Epithelial cell of prostate (primary cell): ENCODE data around the gene UQCC3.
"Not testable (repeated sequence)": the region's sequence is repeated elsewhere in the genome, so short reads cannot be mapped to it uniquely, and the experiment has no call there.

ENCODE experiments used
- DNase-seq: peaks from one replicate; pipeline ENCODE4 v3.0.0-alpha.2; 2011; ENCODE audit warnings: low read depth, low spot score
- H3K27ac ChIP-seq: fragments of 450-650 bp; 2 replicates; pipeline ENCODE4 v1.5.1; 2017; ENCODE audit warnings: mild to moderate bottlenecking

UQCC3 gene, protein sequence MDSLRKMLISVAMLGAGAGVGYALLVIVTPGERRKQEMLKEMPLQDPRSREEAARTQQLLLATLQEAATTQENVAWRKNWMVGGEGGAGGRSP

DNA sequence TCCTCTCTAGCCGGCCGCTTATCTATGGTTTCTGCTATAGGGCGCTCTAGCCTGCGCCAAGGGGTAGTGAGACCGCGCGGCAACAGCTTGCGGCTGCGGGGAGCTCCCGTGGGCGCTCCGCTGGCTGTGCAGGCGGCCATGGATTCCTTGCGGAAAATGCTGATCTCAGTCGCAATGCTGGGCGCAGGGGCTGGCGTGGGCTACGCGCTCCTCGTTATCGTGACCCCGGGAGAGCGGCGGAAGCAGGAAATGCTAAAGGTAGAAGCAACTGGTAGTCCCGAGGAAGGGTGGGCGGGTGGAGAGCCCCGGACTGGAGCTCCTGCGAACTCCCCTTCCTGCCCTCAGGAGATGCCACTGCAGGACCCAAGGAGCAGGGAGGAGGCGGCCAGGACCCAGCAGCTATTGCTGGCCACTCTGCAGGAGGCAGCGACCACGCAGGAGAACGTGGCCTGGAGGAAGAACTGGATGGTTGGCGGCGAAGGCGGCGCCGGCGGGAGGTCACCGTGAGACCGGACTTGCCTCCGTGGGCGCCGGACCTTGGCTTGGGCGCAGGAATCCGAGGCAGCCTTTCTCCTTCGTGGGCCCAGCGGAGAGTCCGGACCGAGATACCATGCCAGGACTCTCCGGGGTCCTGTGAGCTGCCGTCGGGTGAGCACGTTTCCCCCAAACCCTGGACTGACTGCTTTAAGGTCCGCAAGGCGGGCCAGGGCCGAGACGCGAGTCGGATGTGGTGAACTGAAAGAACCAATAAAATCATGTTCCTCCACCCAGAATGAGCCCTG lies at the start of gene UQCC3, which contains the start of gene LBHD1:
UQCC3 (plus strand) TSS at position 66 of the 782 bp plus-strand sequence; CDS start at position 139, 73 bp downstream.
LBHD1 (minus strand) TSS at position 660 of the 782 bp plus-strand sequence. CDS start 2,236 bp downstream, outside the sequence.
- no peak for DNase-seq
- H3K27ac ChIP-seq: peak within 1 kb of the TSS; percentile 83

DNA sequence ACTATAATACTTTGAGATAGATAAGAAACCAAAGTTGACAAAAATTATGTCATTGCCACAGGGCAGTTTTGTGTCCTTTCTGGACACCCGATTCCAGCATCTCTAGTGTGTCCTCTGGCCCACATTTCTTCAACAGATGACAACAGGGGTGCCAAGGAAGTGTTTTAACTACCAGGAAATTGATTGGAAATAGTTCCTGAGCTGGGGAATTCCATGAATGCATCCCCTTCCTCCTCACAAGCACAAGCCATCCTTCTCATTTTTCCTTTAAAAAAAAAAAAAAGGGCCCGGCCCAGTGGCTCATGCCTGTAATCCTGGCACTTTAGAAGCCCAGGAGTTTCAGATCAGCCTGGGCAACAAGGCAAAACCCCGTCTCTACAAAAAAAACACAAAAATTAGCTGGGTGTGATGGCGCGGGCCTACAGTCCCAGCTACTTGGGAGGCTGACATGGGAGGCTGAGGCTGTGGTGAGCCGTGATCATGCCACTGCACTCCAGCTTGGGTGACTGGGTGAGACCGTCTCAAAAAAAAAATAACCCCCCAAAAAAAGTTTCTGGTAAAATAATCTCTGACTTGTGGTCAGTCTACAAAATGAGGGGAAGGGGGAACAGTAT lies 48.9 kb upstream of the UQCC3 start:
- H3K27ac ChIP-seq: peak overlapping the region; percentile 88
- DNase-seq: no peak

DNA sequence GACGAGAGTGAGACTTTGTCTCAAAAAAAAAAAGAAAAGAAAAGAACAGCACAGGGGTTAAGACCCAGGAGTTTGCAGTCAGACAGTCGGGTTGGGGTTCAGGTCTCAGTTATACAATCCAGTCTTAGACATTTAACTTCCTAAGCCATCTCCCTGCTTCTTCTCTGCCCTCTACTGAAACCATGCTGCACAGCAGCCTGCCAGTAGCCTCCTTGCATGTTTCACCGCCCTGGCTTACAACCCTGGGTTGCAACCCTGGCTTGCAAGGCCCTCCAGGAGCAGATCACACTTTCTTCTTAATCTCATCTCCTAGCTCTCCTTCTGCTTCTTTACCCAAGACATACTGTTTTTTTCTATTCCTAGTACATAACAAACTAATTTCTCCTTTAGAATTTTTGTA lies 43.8 kb upstream of the UQCC3 start:
- no peak overlapping the region for H3K27ac ChIP-seq
- DNase-seq: no peak

DNA sequence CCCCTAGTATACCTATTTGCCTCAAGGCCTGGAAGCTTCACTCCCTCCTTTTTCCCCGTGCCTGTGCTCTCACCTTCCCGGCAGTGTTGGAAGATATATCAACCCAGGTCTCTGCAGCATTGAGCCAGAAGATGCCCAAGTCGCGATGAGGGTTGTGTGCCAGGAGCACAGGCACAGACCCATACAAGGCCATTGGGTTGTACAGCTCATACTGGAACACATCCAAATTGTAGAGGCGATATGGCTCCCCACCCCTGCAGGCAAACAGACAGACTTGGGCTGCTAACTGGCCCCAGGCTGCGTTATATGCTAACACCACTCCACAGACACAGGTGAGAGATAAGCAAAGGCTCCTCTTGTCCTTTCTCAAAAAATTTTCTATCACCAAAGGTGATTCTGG lies 39.0 kb upstream of the UQCC3 start:
- no peak for DNase-seq
- no peak overlapping the region for H3K27ac ChIP-seq

DNA sequence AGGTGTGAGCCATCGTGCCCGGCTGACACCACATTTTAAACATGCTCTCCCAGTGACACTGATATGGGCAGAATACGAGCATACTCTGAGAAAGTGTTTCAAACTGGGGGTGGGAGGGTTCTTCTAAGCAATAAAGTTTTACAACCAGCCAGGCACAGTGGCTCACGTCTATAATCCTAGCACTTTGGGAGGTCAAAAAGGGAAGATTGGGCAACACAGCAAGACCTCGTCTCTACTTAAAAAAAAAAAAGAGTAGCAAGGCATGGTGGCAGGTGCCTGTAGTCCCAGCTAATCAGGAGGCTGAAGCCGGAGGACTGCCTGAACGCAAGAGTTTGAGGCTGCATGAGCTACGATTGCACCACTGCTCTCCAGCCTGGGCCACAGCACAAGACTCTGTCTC lies 27.3 kb upstream of the UQCC3 start:
- H3K27ac ChIP-seq: no peak overlapping the region

DNA sequence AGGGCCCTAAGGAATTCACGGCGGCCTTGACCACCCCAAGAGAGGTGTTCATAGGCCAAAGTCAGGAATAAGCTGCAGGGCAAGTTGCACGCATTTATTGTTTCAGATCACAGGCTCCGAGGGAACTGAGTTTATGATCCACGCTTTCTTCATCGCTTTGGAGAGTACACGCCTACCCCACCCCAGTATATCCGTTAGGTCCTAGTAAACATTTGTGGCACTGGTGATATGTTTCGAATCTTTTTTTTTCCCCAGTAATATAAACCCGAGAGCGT lies 25.9 kb upstream of the UQCC3 start:
- no peak for DNase-seq
- peak overlapping the region; percentile 59 for H3K27ac ChIP-seq

More for the DNA sequence above, 27.3 kb upstream of the UQCC3 start:
- no peak for DNase-seq

DNA sequence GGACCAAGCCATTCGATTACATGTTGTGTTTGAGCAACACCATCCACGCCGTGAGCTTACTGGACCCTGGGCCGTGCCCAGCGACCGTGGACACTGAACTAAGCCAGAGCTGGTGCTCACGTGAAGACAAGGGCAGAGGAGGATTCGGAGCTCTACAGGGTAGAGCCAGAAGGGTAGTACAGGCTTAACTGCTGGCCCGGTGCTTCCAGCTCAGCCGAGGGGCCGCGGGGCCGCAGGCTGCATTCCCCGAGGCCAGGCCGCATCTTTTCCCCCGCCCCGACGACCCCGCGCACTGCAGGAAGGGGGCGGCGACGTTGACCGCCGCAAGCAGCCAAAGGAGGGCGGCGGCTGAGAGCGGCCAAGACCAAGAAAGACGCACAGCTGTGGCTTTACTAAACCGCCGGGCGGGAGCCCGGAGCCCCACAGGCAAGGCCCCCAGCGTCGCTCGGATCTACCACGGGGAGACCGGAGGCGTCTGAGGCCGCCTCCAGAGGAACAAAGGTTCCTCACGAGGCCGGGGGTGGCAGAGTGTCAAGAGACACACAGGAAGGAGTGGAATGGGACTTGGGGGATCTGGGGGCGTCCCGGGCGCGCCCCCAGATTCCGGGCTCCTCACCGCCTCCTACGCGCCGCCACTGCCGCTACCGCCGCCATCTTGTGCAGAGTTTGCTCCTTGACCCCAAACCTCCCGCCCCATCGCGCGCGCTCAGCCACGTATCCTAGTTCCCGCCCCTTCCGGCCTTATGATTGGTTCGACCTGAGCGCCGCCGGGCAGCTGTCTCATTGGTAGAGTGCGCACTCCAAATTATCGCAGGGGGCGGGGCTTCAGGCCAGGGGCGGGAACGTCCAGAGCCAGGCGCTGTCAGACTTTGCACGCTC lies 25.3 kb upstream of the UQCC3 start, which contains the start of gene GANAB:
GANAB (minus strand) TSS at position 668 of the 879 bp plus-strand sequence; CDS start at position 654, 14 bp downstream.
- peak within 1 kb of the TSS; percentile 59 for H3K27ac ChIP-seq

DNA sequence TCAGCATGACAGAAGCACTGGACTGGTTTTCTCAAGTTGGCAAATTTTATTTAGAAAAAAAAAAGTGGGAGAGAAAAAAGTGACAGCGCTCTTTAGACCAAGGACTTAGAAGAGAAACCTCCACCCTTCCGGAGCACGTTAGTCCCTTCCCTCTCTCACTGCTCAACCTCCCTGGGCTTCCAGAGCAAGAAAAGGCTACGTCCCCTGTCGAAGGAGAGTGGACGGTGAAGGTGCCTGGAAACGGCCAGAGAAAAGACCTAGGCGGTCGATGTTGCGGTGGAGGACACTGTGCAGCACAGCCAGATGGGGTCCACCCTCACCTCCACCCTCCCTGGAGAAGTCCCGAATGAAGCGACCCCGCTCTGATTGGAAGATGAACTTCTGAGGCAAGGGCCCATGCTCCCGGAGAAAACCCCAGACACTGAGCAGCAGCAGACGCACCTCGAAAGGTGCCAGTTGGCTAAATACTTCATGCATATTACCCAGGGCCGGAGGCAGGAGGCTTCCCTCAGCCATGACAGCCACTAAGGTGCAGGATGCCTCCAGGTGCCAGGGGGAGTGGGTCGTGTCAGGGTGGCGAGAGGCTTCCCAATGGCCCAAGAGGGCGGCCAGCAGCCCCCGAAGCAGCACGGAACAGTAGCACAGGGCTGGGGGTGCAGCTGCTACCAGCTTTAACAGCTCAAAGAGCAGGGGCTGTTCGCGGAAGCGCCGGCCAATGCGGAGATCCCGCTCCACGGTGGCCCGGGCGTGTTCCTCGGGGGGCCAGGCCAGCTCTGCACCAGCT lies 24.5 kb upstream of the UQCC3 start:
- no peak overlapping the region for H3K27ac ChIP-seq
- DNase-seq: no peak

More for the DNA sequence above, 25.3 kb upstream of the UQCC3 start, which contains the start of gene GANAB:
- peak; percentile 80 for DNase-seq

DNA sequence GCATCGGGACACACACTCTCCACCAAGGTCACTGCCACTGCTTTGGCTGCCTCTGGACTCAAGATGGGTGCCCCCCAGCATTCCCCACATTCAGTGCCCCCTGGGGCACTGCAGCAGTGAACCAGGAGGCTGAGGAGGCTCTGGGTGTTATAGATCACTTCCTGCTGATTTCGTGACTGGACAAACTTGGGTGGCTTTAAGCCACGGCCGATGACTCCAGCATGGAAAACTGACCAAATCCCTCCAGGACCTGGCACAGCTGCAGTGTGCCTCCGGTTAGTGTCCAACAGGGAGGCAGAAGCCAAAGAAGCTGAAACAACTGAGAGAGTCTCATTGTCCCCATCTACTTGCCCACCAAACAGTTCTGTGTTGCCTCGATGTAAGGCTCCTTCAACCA lies 23.9 kb upstream of the UQCC3 start:
- H3K27ac ChIP-seq: no peak overlapping the region
- no peak for DNase-seq

DNA sequence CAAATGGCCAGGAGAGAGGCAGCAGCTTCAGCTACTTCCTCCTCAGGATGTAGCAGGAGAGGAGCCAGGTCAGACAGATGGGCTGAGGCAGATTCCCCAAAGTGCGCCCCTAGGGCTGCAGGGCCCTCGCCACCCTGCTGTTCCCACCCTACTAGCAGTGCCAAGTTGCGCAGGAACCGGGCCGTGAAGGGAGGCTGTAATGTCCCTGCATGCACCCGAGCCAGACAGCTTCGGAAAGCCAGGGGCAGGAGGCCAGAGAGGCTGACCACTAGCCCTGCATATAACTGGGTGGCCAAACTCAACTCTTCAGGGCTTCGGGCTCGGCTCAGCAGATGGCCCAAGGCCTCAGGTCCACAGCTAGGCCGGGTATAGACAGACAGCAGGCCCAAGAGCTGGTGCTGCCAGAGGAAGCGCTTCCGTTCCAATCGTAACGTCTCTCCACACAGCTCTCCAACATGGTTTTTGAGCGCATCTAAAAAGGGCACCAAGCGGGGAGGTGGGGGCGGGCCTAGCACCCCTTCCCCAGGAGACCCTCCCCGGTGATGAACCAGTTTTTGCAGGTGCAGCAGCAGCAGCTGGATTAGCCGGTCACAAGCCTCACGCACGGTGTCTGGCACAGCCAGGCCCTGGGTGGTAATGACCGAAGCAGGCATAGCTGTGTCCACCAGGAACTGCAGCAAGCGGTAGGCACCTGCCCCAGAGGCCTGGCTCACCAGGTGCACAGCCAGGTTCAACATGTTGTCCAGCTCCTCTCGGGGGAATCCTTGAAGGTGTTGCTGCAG lies 23.1 kb upstream of the UQCC3 start:
- DNase-seq: no peak

DNA sequence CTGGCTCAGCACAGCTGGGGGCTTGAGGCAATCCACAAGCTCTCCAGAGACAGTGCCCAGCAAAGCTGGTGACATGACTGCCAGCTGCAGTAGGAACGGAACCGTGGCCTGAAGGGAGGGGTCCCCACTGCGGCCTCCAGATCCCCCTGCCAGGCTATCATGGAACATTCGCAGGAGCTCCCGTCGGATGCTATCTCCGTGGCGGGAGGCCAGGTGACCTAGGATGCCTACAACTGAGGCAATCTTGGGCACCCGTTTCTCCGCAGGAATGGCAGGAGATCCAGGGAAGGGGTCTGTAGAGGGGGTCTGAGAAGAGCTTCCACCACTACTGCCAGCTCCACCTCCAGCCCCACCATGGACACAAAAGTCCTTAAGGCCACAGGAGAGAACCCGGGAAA lies 22.5 kb upstream of the UQCC3 start:
- no peak for DNase-seq
- no peak overlapping the region for H3K27ac ChIP-seq

More for the DNA sequence above, 23.1 kb upstream of the UQCC3 start:
- H3K27ac ChIP-seq: no peak overlapping the region

DNA sequence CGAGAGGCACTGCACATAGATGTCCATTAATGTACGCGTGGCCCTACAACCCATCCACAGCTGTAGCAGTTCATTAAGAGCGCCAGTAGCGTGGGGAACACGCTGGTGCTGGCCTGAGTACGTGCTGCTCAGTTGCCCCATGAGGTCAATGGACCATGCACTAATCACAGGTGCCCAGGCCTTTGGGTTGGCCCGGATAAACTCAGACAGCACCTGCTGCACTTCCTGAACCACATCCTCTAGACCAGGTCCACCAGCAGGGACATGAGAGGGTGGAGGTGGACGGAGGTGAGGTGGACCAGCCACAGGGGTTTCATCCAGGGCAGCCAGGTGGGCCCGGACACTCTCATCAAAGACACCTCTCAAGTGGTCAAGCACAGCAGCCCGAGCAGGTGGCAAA lies 22.0 kb upstream of the UQCC3 start:
- no peak for DNase-seq
- no peak overlapping the region for H3K27ac ChIP-seq

DNA sequence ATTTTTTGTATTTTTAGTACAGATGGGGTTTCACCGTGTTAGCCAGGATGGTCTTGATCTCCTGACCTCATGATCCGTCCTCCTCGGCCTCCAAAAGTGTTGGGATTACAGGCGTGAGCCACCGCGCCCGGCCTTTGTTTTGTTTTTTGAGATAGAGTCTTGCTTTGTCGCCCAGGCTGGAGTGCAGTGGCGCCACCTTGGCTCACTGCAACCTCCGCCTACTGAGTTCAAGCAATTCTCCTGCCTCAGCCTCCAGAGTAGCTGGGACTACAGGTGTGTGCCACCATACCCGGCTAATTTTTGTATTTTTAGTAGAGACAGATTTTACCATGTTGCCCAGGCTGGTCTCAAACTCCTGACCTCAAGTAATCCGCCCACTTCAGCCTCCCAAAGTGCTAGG lies 21.2 kb upstream of the UQCC3 start:
- DNase-seq, H3K27ac ChIP-seq: not testable (repeated sequence)

DNA sequence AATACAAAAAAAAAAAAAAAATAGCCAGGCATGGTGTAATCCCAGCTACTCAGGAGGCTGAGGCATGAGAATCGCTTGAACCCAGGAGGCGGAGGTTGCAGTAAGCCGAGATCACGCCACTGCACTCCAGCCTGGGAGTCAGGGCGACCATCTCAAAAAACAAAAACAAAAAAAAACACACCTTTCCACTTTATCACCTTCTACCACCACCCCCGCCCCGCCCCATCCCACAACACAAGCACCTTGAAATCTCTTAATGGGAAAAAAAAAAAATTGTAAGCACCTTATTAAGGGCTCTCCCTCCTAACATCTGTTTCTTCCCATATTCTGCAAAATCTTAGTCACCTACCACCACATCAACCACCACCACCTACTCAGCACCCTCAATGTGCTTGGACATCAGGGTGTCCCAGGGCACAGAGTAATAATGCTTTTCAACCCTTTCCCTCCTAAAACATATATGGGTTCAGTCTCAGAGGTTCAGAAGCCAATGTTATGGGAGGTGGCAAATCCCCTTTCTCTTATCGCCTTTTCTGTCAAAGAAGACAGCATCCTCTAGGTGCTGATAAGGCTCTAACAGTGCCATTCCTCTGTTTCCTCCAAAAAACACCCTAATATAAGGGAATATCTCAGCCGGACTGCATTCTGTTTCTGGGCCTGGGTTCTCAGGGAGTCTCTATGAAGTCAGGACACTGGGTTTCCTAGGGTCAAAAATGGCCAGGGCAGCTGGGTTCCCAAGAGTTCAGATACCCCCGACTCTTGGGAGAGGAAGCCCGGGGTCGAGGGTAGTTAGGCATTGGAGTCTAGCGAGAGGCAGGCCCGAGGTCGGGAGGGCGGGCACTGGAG lies 19.1 kb upstream of the UQCC3 start:
- DNase-seq: no peak
- H3K27ac ChIP-seq: peak overlapping the region; percentile 72

DNA sequence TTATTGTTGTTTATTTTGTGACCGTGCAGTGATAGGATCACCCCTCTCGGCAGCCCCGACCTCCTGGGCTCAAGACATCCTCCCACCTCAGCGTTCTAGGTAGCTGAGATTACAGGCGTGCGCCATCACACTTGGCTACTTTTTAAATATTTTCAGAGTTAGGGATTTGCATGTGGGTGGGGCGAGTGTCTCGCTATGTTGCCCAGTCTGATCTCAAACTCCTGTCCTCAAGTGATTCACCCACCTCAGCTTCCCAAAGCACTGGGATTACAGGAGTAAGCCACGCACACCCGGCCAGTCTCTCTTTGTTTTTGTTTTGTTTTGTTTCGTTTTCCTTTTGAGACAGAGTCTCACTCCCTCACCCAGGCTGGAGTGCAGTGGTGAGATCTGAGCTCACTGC lies 17.2 kb upstream of the UQCC3 start:
- H3K27ac ChIP-seq: no peak overlapping the region
- DNase-seq: no peak

DNA sequence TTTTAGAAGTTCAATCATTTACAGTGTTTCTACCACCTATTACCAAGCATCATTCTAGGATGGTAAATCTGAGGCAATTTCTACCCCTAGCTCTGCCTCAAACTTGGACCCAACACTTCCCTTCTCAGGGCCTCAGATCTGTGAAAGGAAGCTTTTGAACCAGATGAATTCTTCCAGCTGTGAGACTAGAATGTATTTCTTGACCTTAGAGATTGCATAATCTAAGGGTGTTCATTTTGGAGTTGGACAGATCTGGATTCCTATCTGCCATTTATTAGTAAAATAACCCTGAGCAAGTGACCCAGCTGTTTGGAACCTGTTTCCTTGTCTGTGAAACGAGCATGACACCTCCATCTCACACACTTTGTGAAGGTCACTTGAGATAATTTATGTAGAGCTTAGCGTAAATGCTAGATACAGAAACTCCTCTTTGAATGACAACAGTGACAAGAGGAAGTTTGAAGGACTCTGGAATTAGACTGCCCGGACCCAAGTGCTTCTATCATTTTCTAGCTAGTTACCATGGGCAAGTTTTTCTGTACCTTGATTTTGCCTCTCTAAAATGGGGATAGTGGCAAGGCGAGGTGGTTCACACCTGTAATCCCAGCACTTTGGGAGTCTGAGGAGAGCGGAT lies 14.6 kb upstream of the UQCC3 start:
- no peak overlapping the region for H3K27ac ChIP-seq

DNA sequence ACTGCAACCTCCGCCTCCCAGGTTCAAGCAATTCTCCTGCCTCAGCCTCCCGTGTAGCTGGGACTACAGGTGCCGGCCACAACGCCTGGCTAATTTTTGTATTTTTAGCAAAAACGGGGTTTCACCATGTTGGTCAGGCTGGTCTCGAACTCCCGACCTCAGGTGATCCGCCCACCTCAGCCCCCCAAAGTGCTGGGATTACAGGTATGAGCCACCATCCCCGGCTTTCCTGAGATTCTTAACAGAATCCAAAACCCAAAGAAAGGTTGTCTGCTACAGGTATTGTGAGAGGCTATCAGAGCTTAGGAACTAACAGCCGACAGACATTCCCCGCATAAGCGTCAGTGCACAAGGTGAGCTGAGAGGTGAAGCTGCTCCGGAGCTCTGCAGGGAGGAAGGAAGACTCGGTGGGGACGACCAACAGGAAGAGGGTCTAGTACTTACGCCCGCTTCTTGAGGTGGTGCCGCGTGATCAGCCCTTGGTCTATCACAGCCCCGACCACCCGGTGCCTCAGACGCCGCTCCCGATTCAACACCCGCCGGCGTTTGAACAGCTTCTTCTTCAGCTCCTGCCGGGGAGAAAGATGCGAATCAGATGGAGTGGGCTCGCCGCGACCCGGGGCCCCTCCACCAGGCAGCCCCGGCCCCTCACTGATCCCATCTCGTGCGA lies 6.9 kb upstream of the UQCC3 start:
- DNase-seq: no peak
- H3K27ac ChIP-seq: peak overlapping the region; percentile 81

More for the DNA sequence above, 14.6 kb upstream of the UQCC3 start:
- no peak for DNase-seq
